Activated B cell treated with CpG ODN at 0.5 μM for 24 hours (primary cell): Measurements from ENCODE around the gene ANXA2R. TPM values are rescaled to one million over a fixed set of nuclear protein-coding genes. Genes with fewer than 3 reads are reported as not detected.
A peak's percentile ranks its signal among the peaks of the same experiment; 100 is the strongest.

Experiments used
- ATAC-seq: fragments of 200-7000 bp; cut with Tn5 transposase; one replicate; pipeline ENCODE4 v1.10.0; 2021; ENCODE audit warnings: low read depth, mild to moderate bottlenecking, moderate library complexity
- CTCF ChIA-PET: fragments of 350-600 bp; sonication (Branson Sonifier 250); formaldehyde crosslinking; loops from one replicate; lab custom pipeline; 2021; ENCODE audit warnings: antibody characterized with exemption; lab: Charles Lee
- POLR2A ChIA-PET: fragments of 350-600 bp; sonication (Branson Sonifier 250); formaldehyde crosslinking; loops from one replicate; lab custom pipeline; 2021; ENCODE audit warnings: antibody characterized with exemption; lab: Charles Lee
- DNase-seq: peaks from one replicate; pipeline ENCODE4 v3.0.0; 2022
- H3K27ac Mint-ChIP-seq: one replicate; pipeline ENCODE4 v1.8.0; 2020; ENCODE audit warnings: mixed read lengths
- H3K27me3 Mint-ChIP-seq: one replicate; pipeline ENCODE4 v1.8.0; 2021; ENCODE audit warnings: mixed read lengths
- H3K36me3 Mint-ChIP-seq: one replicate; pipeline ENCODE4 v1.8.0; 2021; ENCODE audit warnings: low read depth, mixed read lengths
- H3K4me1 Mint-ChIP-seq: one replicate; pipeline ENCODE4 v1.8.0; 2021; ENCODE audit warnings: mixed read lengths
- H3K4me3 Mint-ChIP-seq: one replicate; pipeline ENCODE4 v1.8.0; 2020; ENCODE audit warnings: mild to moderate bottlenecking, mixed read lengths
- H3K9me3 Mint-ChIP-seq: one replicate; pipeline ENCODE4 v1.8.0; 2020; ENCODE audit warnings: mixed read lengths
- CTCF ChIP-seq: fragments of 200-600 bp; IDR thresholded peaks from one replicate; pipeline ENCODE4 v1.8.0; 2022; ENCODE audit warnings: antibody characterized with exemption, mild to moderate bottlenecking
- intact Hi-C: fragments of 100-400 bp; cut with micrococcal nuclease; formaldehyde crosslinking; loops from one replicate; pipeline ENCODE4 v1.15.1; 2024
- total RNA-seq: library from RNA; stranded (reverse); gene quantifications from 2 replicates; pipeline ENCODE4 v1.2.3, GENCODE V29; 2022

ANXA2R gene
- total RNA-seq, 1 donor from 2014 or later, result 7.9 TPM

DNA sequence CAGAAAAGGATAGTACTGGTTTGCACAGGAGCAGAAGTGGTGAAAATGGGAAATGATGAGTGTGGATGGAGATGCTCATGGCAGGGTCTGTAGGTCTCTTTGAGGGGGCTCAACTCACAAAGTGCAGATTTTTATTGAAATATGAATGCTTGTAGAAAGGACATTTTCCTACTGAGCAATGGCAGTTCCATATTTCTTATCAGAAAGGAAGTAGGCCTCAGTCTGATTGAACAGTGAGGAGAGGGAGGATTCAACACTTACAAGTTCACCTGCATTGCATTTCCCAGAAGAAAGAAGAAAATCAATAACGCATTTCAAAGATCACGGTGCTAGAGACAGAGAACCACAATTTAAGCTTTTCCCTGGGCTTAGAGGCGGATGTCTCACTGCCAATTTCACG is 49.2 kb downstream of the ANXA2R start:
- POLR2A ChIA-PET, result interaction anchor here (0.8 to 10.8 kb wide), 10 partner anchors 17 to 564 kb away, joined by 3 to 400 read pairs (median 114); partner anchors contain the start of genes ANXA2R, C5orf34 and ZNF131
- no peak for DNase-seq
- no peaks in the 10 kb centered on the region for H3K9me3 Mint-ChIP-seq
- peak overlapping the region; percentile 99 for H3K4me3 Mint-ChIP-seq
- peaks cover 51% of the 10 kb centered on the region for H3K36me3 Mint-ChIP-seq
- no peak for ATAC-seq
- intact Hi-C loops, result loop anchor here (5.0 kb wide), 1 partner anchor 611 kb away; the partner anchor contains the start of gene NNT
- H3K27me3 Mint-ChIP-seq, result no peaks in the 10 kb centered on the region
- H3K4me1 Mint-ChIP-seq, result peaks cover 47% of the 10 kb centered on the region
- CTCF ChIA-PET, result interaction anchor here (0.7 to 6.2 kb wide), 4 partner anchors 27 to 82 kb away, joined by 3 to 86 read pairs (median 48); no protein-coding TSS in a partner anchor
- peak overlapping the region; percentile 100 for H3K27ac Mint-ChIP-seq
- no peak for TF ChIP-seq CTCF

Other genes with a start within 250 kb of the ANXA2R start
- not detected in 2 replicates for gene SELENOP, start 228.4 kb downstream of the ANXA2R start, total RNA-seq
- gene ZNF131, start 80.6 kb upstream of the ANXA2R start, total RNA-seq, result 50.8 and 57.6 TPM in 2 replicates
- gene NIM1K, start 151.9 kb upstream of the ANXA2R start, total RNA-seq, result 0.39 and 0.51 TPM in 2 replicates